Mesenchymal stem cell (in vitro differentiated cells and primary cell): ENCODE results near the gene POLA1.

Experiments
- DNase-seq: peaks from one replicate; pipeline ENCODE4 v3.0.0-alpha.2; 2013
- H2AFZ ChIP-seq: one replicate; pipeline ENCODE4 v1.6.1; 2013; ENCODE audit warnings: low read depth, mild to moderate bottlenecking, control low read depth, inconsistent platforms, low read length, moderate library complexity
- H2AK5ac ChIP-seq: 2 replicates; pipeline ENCODE4 v1.6.1; 2013; ENCODE audit warnings: low read length, moderate library complexity, mild to moderate bottlenecking, inconsistent platforms; ENCODE audit not compliant: severe bottlenecking
- H2BK120ac ChIP-seq: one replicate; pipeline ENCODE4 v1.6.1; 2013; ENCODE audit warnings: low read depth, mild to moderate bottlenecking, inconsistent platforms, low read length, moderate library complexity
- H2BK12ac ChIP-seq, 2 experiments: one replicate each; pipeline ENCODE4 v1.6.1; 2013; ENCODE audit warnings: inconsistent platforms in 2 of 2, low read length in 2 of 2, mild to moderate bottlenecking in 2 of 2, moderate library complexity in 2 of 2, control low read depth in 1 of 2
- H2BK15ac ChIP-seq: one replicate; pipeline ENCODE4 v1.6.1; 2013; ENCODE audit warnings: mild to moderate bottlenecking, low read depth, inconsistent platforms; ENCODE audit not compliant: poor library complexity, severe bottlenecking
- H2BK5ac ChIP-seq: 2 replicates; pipeline ENCODE4 v1.6.1; 2013; ENCODE audit warnings: low read depth, mild to moderate bottlenecking, low read length, control low read depth, inconsistent platforms; ENCODE audit not compliant: poor library complexity, severe bottlenecking
- H3K14ac ChIP-seq, 2 experiments: one replicate each; pipeline ENCODE4 v1.6.1; 2013; ENCODE audit warnings: inconsistent platforms in 2 of 2, low read length in 2 of 2, control low read depth in 1 of 2, mild to moderate bottlenecking in 1 of 2, moderate library complexity in 1 of 2
- H3K18ac ChIP-seq, 2 experiments: one replicate each; pipeline ENCODE4 v1.6.1; 2013; ENCODE audit warnings: inconsistent platforms in 2 of 2, low read length in 2 of 2, control low read depth in 1 of 2, low read depth in 1 of 2, mild to moderate bottlenecking in 1 of 2
- H3K23ac ChIP-seq, 2 experiments: one replicate each; pipeline ENCODE4 v1.6.1; 2013; ENCODE audit warnings: inconsistent platforms in 2 of 2, low read length in 2 of 2, mild to moderate bottlenecking in 2 of 2, moderate library complexity in 2 of 2, control low read depth in 1 of 2
- H3K27ac ChIP-seq: 2 replicates; pipeline ENCODE4 v1.5.1; 2013; ENCODE audit warnings: mild to moderate bottlenecking, moderate library complexity, low read length, control low read depth, inconsistent platforms; ENCODE audit not compliant: poor library complexity, severe bottlenecking
- H3K27me3 ChIP-seq, 2 experiments: 2 replicates each; pipeline versions ENCODE4 v1.6.1 to v1.7.0; 2013; ENCODE audit warnings: low read length in 2 of 2, mild to moderate bottlenecking in 2 of 2, moderate library complexity in 2 of 2, control low read depth in 1 of 2, inconsistent platforms in 1 of 2; ENCODE audit not compliant: control insufficient read depth in 1 of 2, insufficient read depth in 1 of 2
- H3K36me3 ChIP-seq, 2 experiments: 2 replicates each; pipeline versions ENCODE4 v1.6.1 to v1.7.0; 2013; ENCODE audit warnings: low read length in 2 of 2, control low read depth in 1 of 2, inconsistent platforms in 1 of 2, low read depth in 1 of 2, mild to moderate bottlenecking in 1 of 2; ENCODE audit not compliant: insufficient read depth in 2 of 2, control insufficient read depth in 1 of 2
- H3K4ac ChIP-seq, 2 experiments: one replicate each; pipeline ENCODE4 v1.6.1; 2013; ENCODE audit warnings: inconsistent platforms in 2 of 2, low read length in 2 of 2, mild to moderate bottlenecking in 2 of 2, moderate library complexity in 2 of 2, control low read depth in 1 of 2, low read depth in 1 of 2
- H3K4me1 ChIP-seq: 2 replicates; pipeline ENCODE4 v1.6.1; 2013; ENCODE audit warnings: low read depth, low read length, control low read depth; ENCODE audit not compliant: control insufficient read depth, insufficient read depth
- H3K4me2 ChIP-seq: 2 replicates; pipeline ENCODE4 v1.6.1; 2013; ENCODE audit warnings: low read length, mild to moderate bottlenecking, inconsistent platforms; ENCODE audit not compliant: poor library complexity, severe bottlenecking
- H3K4me3 ChIP-seq, 2 experiments: 2 replicates each; pipeline versions ENCODE4 v1.5.1 to v1.7.0; 2013; ENCODE audit warnings: low read length in 2 of 2, mild to moderate bottlenecking in 2 of 2, control low read depth in 1 of 2, low read depth in 1 of 2; ENCODE audit not compliant: insufficient read depth in 1 of 2
- H3K79me1 ChIP-seq: replicated peaks from 2 replicates; pipeline ENCODE4 v1.6.1; 2013; ENCODE audit warnings: mild to moderate bottlenecking, control low read depth, low read length, inconsistent platforms; ENCODE audit not compliant: poor library complexity, severe bottlenecking
- H3K9ac ChIP-seq: 2 replicates; pipeline ENCODE4 v1.7.0; 2013; ENCODE audit warnings: mild to moderate bottlenecking, low read length, moderate library complexity
- H3K9me3 ChIP-seq: 2 replicates; pipeline ENCODE4 v1.7.0; 2013; ENCODE audit warnings: mild to moderate bottlenecking, low read length; ENCODE audit not compliant: control insufficient read depth
- H4K8ac ChIP-seq: one replicate; pipeline ENCODE4 v1.6.1; 2013; ENCODE audit warnings: inconsistent platforms, mild to moderate bottlenecking, low read length, moderate library complexity
- H4K91ac ChIP-seq: one replicate; pipeline ENCODE4 v1.6.1; 2013; ENCODE audit warnings: mild to moderate bottlenecking, low read length, inconsistent platforms
- WGBS: methylation state at CpG from one replicate; pipeline ENCODE4 v1.1.7; 2013; ENCODE audit warnings: mixed read lengths; 5-methylcytosine and 5-hydroxymethylcytosine counted together

Gene POLA1

GRCh38 chrX:24768556-24768955 lies 74.8 kb downstream of the POLA1 start:
- H2BK5ac ChIP-seq = no peak overlapping the region
- H3K36me3 ChIP-seq = no peaks in the 10 kb centered on the region
- WGBS = 100% methylated on average over 3 of the region's 5 CpGs

GRCh38 chrX:24774650-24775049 lies 80.9 kb downstream of the POLA1 start:
- DNase-seq = no peak
- Histone ChIP-seq H3K9ac (no peak overlapping the region), H2BK120ac (no peak overlapping the region), H3K18ac (no peak overlapping the region), H4K8ac (no peak overlapping the region), H3K4me2 (no peak overlapping the region), H2AFZ (no peak overlapping the region), H4K91ac (no peak overlapping the region), H3K9me3 (no peaks in the 10 kb centered on the region), H2BK15ac (no peak overlapping the region), H2BK5ac (no peak overlapping the region), H2BK12ac (no peak overlapping the region), H3K36me3 (no peaks in the 10 kb centered on the region), H3K4ac (no peak overlapping the region), H3K23ac (no peak overlapping the region), H3K27ac (no peak overlapping the region), H2AK5ac (no peak overlapping the region), H3K4me3 (no peak overlapping the region), H3K79me1 (no peaks in the 10 kb centered on the region), H3K4me1 (no peaks in the 10 kb centered on the region), H3K14ac (no peak overlapping the region), H3K27me3 (no peaks in the 10 kb centered on the region)
- 100% methylated on average over 1 of the region's 2 CpGs for WGBS

More at GRCh38 chrX:24768556-24768955, 74.8 kb downstream of the POLA1 start:
- Histone ChIP-seq H3K18ac (no peak overlapping the region), H4K91ac (no peak overlapping the region), H3K27ac (no peak overlapping the region), H2AFZ (no peak overlapping the region), H3K4me1 (no peaks in the 10 kb centered on the region), H2BK15ac (no peak overlapping the region), H3K27me3 (no peaks in the 10 kb centered on the region), H2AK5ac (no peak overlapping the region), H4K8ac (no peak overlapping the region), H3K23ac (no peak overlapping the region), H3K79me1 (no peaks in the 10 kb centered on the region), H2BK120ac (no peak overlapping the region), H3K14ac (no peak overlapping the region), H2BK12ac (no peak overlapping the region), H3K9ac (no peak overlapping the region), H3K4ac (no peak overlapping the region), H3K9me3 (no peaks in the 10 kb centered on the region), H3K4me2 (no peak overlapping the region), H3K4me3 (no peak overlapping the region)
- peak; percentile 8 for DNase-seq

- no peaks in the 10 kb centered on the region for H3K36me3 ChIP-seq
- H2AFZ ChIP-seq = no peak overlapping the region
- no peak overlapping the region for H2BK15ac ChIP-seq
- no peak overlapping the region for H4K91ac ChIP-seq
- H3K18ac ChIP-seq = no peak overlapping the region
- H3K14ac ChIP-seq = no peak overlapping the region
- no peaks in the 10 kb centered on the region for H3K9me3 ChIP-seq
- H3K4ac ChIP-seq = no peak overlapping the region
- H4K8ac ChIP-seq = no peak overlapping the region
- no CpG with 5 or more reads among the region's 2 CpGs for WGBS
- H2BK12ac ChIP-seq = no peak overlapping the region
- H3K4me3 ChIP-seq = no peak overlapping the region
- H3K4me1 ChIP-seq = no peaks in the 10 kb centered on the region
- H3K23ac ChIP-seq = no peak overlapping the region
- no peaks in the 10 kb centered on the region for H3K79me1 ChIP-seq
- no peak overlapping the region for H2BK120ac ChIP-seq
- DNase-seq = no peak
- no peak overlapping the region for H2BK5ac ChIP-seq
- no peak overlapping the region for H3K27ac ChIP-seq
- H3K9ac ChIP-seq = no peak overlapping the region
- no peak overlapping the region for H3K4me2 ChIP-seq
- no peaks in the 10 kb centered on the region for H3K27me3 ChIP-seq
- H2AK5ac ChIP-seq = no peak overlapping the region
Observed at GRCh38 chrX:24775891-24776290, 82.2 kb downstream of the POLA1 start.

GRCh38 chrX:24777660-24778059 lies 83.9 kb downstream of the POLA1 start:
- H3K18ac ChIP-seq = no peak overlapping the region
- H3K14ac ChIP-seq = no peak overlapping the region
- no CpG with 5 or more reads among the region's 1 CpG for WGBS
- no peak overlapping the region for H2BK120ac ChIP-seq
- no peak overlapping the region for H4K8ac ChIP-seq
- H2BK12ac ChIP-seq = no peak overlapping the region
- H3K4me2 ChIP-seq = no peak overlapping the region
- no peaks in the 10 kb centered on the region for H3K36me3 ChIP-seq
- H2BK15ac ChIP-seq = no peak overlapping the region
- H3K9me3 ChIP-seq = no peaks in the 10 kb centered on the region
- no peak overlapping the region for H3K23ac ChIP-seq
- H3K9ac ChIP-seq = no peak overlapping the region
- H3K27me3 ChIP-seq = no peaks in the 10 kb centered on the region
- H4K91ac ChIP-seq = no peak overlapping the region
- no peaks in the 10 kb centered on the region for H3K79me1 ChIP-seq
- no peak overlapping the region for H2BK5ac ChIP-seq
- H3K27ac ChIP-seq = no peak overlapping the region
- no peak overlapping the region for H3K4ac ChIP-seq
- H3K4me3 ChIP-seq = no peak overlapping the region
- no peak overlapping the region for H2AFZ ChIP-seq
- H2AK5ac ChIP-seq = no peak overlapping the region
- no peak for DNase-seq
- no peaks in the 10 kb centered on the region for H3K4me1 ChIP-seq
